K562 (cell line): Measurements from ENCODE around the gene CDC45. TPM values are rescaled to one million over a fixed set of nuclear protein-coding genes. Genes with fewer than 3 reads are reported as not detected.

Experiments
- CBX1 ChIP-seq: sonication (generic); IDR thresholded peaks from 2 replicates; pipeline ENCODE4 v1.6.1; 2016; ENCODE audit warnings: antibody characterized with exemption, low read depth, mild to moderate bottlenecking
- CBX5 ChIP-seq: IDR thresholded peaks from 2 replicates; pipeline ENCODE4 v1.6.1; 2014; ENCODE audit warnings: low read depth, borderline replicate concordance
- CREB1 ChIP-seq, 2 experiments: sonication (generic) in 1 of 2; formaldehyde crosslinking in 1 of 2; IDR thresholded peaks; 2 replicates each; pipeline versions ENCODE4 v1.6.1 to v1.8.0; 2012 to 2022; ENCODE audit warnings: inconsistent platforms in 1 of 2, mild to moderate bottlenecking in 1 of 2, missing genetic modification reagents in 1 of 2, moderate library complexity in 1 of 2
- DNMT1 ChIP-seq: fragments of 450-650 bp; IDR thresholded peaks from 2 replicates; pipeline ENCODE4 v1.6.1; 2016; ENCODE audit warnings: antibody characterized with exemption, mild to moderate bottlenecking
- ELF1 ChIP-seq: fragments of 200-800 bp; sonication (Bioruptor generic); IDR thresholded peaks from 2 replicates; pipeline ENCODE4 v1.6.1; 2016; ENCODE audit warnings: missing genetic modification characterization, missing compliant biosample characterization
- HIVEP1 ChIP-seq: fragments of 250-450 bp; sonication (Bioruptor Pico); IDR thresholded peaks from 2 replicates; pipeline ENCODE4 v1.4.0; 2020; ENCODE audit warnings: mild to moderate bottlenecking
- MIER1 ChIP-seq: fragments of 450-650 bp; IDR thresholded peaks from 2 replicates; pipeline ENCODE4 v1.6.1; 2016; ENCODE audit warnings: antibody characterized with exemption, mild to moderate bottlenecking, low read depth
- PRPF4 ChIP-seq: fragments of 200-400 bp; formaldehyde crosslinking; IDR thresholded peaks from one replicate; pipeline ENCODE4 v1.6.1; 2017; ENCODE audit warnings: low read length, low read depth, mild to moderate bottlenecking; ENCODE audit not compliant: insufficient read depth, poor library complexity, severe bottlenecking
- RAD21 ChIP-seq, 2 experiments: fragments of 250-450 bp in 1 of 2; fragments of 450-650 bp in 1 of 2; sonication (Bioruptor Pico) in 1 of 2; formaldehyde crosslinking in 1 of 2; IDR thresholded peaks in 1 of 2; conservative IDR thresholded peaks in 1 of 2; 2 replicates each; pipeline versions ENCODE4 v1.4.0 to v1.8.0; 2020 to 2022; ENCODE audit warnings: mild to moderate bottlenecking in 2 of 2, moderate library complexity in 1 of 2
- STAG1 ChIP-seq: sonication (generic); formaldehyde crosslinking; IDR thresholded peaks from 2 replicates; pipeline ENCODE4 v1.5.0; 2020; ENCODE audit warnings: missing genetic modification reagents, borderline replicate concordance
- TCF7 ChIP-seq: sonication (generic); IDR thresholded peaks from 2 replicates; pipeline ENCODE4 v1.6.1; 2016; ENCODE audit warnings: antibody characterized with exemption, borderline replicate concordance
- ZNF140 ChIP-seq: fragments of 250-450 bp; sonication (Bioruptor Pico); IDR thresholded peaks from 2 replicates; pipeline ENCODE4 v1.8.0; 2021; ENCODE audit warnings: moderate library complexity, mild to moderate bottlenecking, inconsistent platforms
- ZNF445 ChIP-seq: fragments of 250-450 bp; sonication (Bioruptor Pico); IDR thresholded peaks from 2 replicates; pipeline ENCODE4 v1.4.0; 2020; ENCODE audit warnings: low read depth, mild to moderate bottlenecking, moderate library complexity
- polyA plus RNA-seq, 8 experiments: library from polyadenylated mRNA; depleted of rRNA in 4 of 8; stranded (reverse) in 5 of 8; unstranded in 3 of 8; fragments of >200 nt; fragmentation: Nextera tagmentation in 2 of 8; fragmentation: Illumina TruSeq in 1 of 8; extraction: Ambion mirVana in 2 of 8; extraction: Trizol in 1 of 8; gene quantifications; 2 replicates each; pipeline versions ENCODE4 v1.2.1 to v1.2.3, GENCODE V29; 2011 to 2014; ENCODE audit warnings: inconsistent platforms in 1 of 8, missing spikeins in 1 of 8
- total RNA-seq, 7 experiments: library from RNA; depleted of rRNA in 6 of 7; stranded (reverse); fragments of >200 nt in 6 of 7; fragmentation: Illumina TruSeq in 2 of 7; extraction: Trizol in 2 of 7; gene quantifications; 2 replicates each; pipeline versions ENCODE4 v1.2.1 to v1.2.3, GENCODE V29; 2011 to 2021; ENCODE audit warnings: low replicate concordance in 1 of 7
- TF ChIP-seq, protein P1 (sequence below): fragments of 250-450 bp; sonication (Bioruptor Pico); IDR thresholded peaks from 2 replicates; pipeline ENCODE4 v1.5.0; 2022; ENCODE audit warnings: mild to moderate bottlenecking
- TF ChIP-seq, protein P2 (sequence below), 2 experiments: fragments of 450-650 bp; formaldehyde crosslinking in 1 of 2; IDR thresholded peaks; 2 replicates each; pipeline versions ENCODE4 v1.4.0 to v1.6.1; 2014 to 2020; ENCODE audit warnings: mild to moderate bottlenecking in 2 of 2, borderline replicate concordance in 1 of 2, low read depth in 1 of 2
- TF ChIP-seq, protein P3 (sequence below), 3 experiments: IDR thresholded peaks in 2 of 3; conservative IDR thresholded peaks in 1 of 3; 2 replicates each; pipeline ENCODE4 v1.5.1; 2011 to 2012; ENCODE audit warnings: low read length in 3 of 3, mild to moderate bottlenecking in 3 of 3, control low read depth in 2 of 3, improper control_type of control experiment in 1 of 3, inconsistent platforms in 1 of 3, low read depth in 1 of 3, mixed read lengths in 1 of 3, moderate library complexity in 1 of 3; ENCODE audit not compliant: insufficient read depth in 2 of 3

Gene CDC45
- total and polyA plus RNA-seq, 9 of the 15 experiments (the other 6 are each of a cell fraction or from before 2014, with no cell fraction given), result 251 to 580 (median 410) TPM

DNA sequence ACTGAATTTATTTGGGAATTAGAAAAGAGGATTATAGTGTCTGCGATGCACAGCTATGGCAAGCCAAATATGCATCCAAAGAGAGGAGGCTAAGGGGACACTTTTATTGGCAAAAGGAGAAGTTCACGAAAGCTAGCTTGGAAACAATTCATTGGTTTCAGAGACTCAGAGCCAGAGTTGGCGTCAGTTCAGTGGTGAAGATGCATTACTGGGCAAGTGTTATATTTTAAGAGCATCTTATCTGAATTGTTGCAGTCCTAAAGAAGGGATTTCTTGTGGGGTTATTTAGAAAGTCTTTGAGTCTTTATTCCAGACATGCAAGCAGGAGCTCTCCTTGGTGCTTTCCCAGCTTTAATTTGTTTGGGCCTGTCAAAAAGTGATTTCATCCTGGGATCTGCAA is 29.5 kb downstream of the CDC45 start (continued):
- TF ChIP-seq, protein P1, sequence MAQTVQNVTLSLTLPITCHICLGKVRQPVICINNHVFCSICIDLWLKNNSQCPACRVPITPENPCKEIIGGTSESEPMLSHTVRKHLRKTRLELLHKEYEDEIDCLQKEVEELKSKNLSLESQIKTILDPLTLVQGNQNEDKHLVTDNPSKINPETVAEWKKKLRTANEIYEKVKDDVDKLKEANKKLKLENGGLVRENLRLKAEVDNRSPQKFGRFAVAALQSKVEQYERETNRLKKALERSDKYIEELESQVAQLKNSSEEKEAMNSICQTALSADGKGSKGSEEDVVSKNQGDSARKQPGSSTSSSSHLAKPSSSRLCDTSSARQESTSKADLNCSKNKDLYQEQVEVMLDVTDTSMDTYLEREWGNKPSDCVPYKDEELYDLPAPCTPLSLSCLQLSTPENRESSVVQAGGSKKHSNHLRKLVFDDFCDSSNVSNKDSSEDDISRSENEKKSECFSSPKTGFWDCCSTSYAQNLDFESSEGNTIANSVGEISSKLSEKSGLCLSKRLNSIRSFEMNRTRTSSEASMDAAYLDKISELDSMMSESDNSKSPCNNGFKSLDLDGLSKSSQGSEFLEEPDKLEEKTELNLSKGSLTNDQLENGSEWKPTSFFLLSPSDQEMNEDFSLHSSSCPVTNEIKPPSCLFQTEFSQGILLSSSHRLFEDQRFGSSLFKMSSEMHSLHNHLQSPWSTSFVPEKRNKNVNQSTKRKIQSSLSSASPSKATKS (CRISPR knock-in tag), result no peak
- TF ChIP-seq STAG1 (no peak), CBX1 (no peak), CBX5 (no peak), PRPF4 (no peak), RAD21 (CRISPR knock-in tag; conservative IDR thresholded peaks at IDR 0.05 in 1 of 2, IDR thresholded peaks at IDR 0.05 in 1 of 2) (no peak), DNMT1 (no peak), HIVEP1 (CRISPR knock-in tag) (no peak), ZNF140 (CRISPR knock-in tag) (no peak), ZNF445 (CRISPR knock-in tag) (no peak), ELF1 (no peak), MIER1 (no peak), CREB1 (IDR thresholded peaks at IDR 0.05) (no peak), CREB1 (CRISPR knock-in tag; IDR thresholded peaks at IDR 0.05) (no peak), TCF7 (no peak)
- TF ChIP-seq, protein P2, sequence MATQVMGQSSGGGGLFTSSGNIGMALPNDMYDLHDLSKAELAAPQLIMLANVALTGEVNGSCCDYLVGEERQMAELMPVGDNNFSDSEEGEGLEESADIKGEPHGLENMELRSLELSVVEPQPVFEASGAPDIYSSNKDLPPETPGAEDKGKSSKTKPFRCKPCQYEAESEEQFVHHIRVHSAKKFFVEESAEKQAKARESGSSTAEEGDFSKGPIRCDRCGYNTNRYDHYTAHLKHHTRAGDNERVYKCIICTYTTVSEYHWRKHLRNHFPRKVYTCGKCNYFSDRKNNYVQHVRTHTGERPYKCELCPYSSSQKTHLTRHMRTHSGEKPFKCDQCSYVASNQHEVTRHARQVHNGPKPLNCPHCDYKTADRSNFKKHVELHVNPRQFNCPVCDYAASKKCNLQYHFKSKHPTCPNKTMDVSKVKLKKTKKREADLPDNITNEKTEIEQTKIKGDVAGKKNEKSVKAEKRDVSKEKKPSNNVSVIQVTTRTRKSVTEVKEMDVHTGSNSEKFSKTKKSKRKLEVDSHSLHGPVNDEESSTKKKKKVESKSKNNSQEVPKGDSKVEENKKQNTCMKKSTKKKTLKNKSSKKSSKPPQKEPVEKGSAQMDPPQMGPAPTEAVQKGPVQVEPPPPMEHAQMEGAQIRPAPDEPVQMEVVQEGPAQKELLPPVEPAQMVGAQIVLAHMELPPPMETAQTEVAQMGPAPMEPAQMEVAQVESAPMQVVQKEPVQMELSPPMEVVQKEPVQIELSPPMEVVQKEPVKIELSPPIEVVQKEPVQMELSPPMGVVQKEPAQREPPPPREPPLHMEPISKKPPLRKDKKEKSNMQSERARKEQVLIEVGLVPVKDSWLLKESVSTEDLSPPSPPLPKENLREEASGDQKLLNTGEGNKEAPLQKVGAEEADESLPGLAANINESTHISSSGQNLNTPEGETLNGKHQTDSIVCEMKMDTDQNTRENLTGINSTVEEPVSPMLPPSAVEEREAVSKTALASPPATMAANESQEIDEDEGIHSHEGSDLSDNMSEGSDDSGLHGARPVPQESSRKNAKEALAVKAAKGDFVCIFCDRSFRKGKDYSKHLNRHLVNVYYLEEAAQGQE (IDR thresholded peaks at IDR 0.05; ENCODE audit: borderline replicate concordance), result peak; percentile 38; the same call in 1 of the 2 replicates
- TF ChIP-seq, protein P2 (CRISPR knock-in tag; IDR thresholded peaks at IDR 0.05; ENCODE audit: low read depth), result no peak
- TF ChIP-seq, protein P3, sequence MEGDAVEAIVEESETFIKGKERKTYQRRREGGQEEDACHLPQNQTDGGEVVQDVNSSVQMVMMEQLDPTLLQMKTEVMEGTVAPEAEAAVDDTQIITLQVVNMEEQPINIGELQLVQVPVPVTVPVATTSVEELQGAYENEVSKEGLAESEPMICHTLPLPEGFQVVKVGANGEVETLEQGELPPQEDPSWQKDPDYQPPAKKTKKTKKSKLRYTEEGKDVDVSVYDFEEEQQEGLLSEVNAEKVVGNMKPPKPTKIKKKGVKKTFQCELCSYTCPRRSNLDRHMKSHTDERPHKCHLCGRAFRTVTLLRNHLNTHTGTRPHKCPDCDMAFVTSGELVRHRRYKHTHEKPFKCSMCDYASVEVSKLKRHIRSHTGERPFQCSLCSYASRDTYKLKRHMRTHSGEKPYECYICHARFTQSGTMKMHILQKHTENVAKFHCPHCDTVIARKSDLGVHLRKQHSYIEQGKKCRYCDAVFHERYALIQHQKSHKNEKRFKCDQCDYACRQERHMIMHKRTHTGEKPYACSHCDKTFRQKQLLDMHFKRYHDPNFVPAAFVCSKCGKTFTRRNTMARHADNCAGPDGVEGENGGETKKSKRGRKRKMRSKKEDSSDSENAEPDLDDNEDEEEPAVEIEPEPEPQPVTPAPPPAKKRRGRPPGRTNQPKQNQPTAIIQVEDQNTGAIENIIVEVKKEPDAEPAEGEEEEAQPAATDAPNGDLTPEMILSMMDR (IDR thresholded peaks at IDR 0.05 in 2 of 3, conservative IDR thresholded peaks at IDR 0.05 in 1 of 3; ENCODE audit: insufficient read depth in 2 of 3, low read depth in 1 of 3, low read length in 3 of 3), result no peak
